Hepatocyte (in vitro differentiated cells): Measurements from ENCODE around the gene ERGIC1. TPM values are rescaled to one million over a fixed set of nuclear protein-coding genes. Genes with fewer than 3 reads are reported as not detected.
A peak's percentile ranks its signal among the peaks of the same experiment; 100 is the strongest.

Source experiments
- DNase-seq: peaks from one replicate; pipeline ENCODE4 v3.0.0-alpha.2; 2016; ENCODE audit warnings: low spot score
- H2AFZ ChIP-seq: fragments of 200-600 bp; sonication (generic); 2 replicates; pipeline ENCODE4 v1.6.0; 2016; ENCODE audit warnings: antibody characterized with exemption, mild to moderate bottlenecking
- H3K27ac ChIP-seq: fragments of 200-600 bp; sonication (generic); 2 replicates; pipeline ENCODE4 v1.5.1; 2016; ENCODE audit warnings: mild to moderate bottlenecking
- H3K27me3 ChIP-seq: fragments of 200-600 bp; sonication (generic); 2 replicates; pipeline ENCODE4 v1.6.1; 2016
- H3K36me3 ChIP-seq: fragments of 200-600 bp; sonication (generic); replicated peaks from 2 replicates; pipeline ENCODE4 v1.5.1; 2016; ENCODE audit warnings: low read depth; ENCODE audit not compliant: insufficient read depth
- H3K4me1 ChIP-seq: fragments of 200-600 bp; sonication (generic); 2 replicates; pipeline ENCODE4 v1.5.1; 2016; ENCODE audit warnings: mild to moderate bottlenecking, moderate library complexity; ENCODE audit not compliant: insufficient read depth
- H3K4me2 ChIP-seq: fragments of 200-600 bp; sonication (generic); 2 replicates; pipeline ENCODE4 v1.6.0; 2016
- H3K4me3 ChIP-seq: fragments of 200-600 bp; sonication (generic); 2 replicates; pipeline ENCODE4 v1.5.1; 2016; ENCODE audit warnings: mild to moderate bottlenecking
- H3K79me2 ChIP-seq: fragments of 200-600 bp; sonication (generic); 2 replicates; pipeline ENCODE4 v1.6.0; 2017; ENCODE audit warnings: mild to moderate bottlenecking
- H3K9me2 ChIP-seq: fragments of 200-600 bp; sonication (generic); replicated peaks from 2 replicates; pipeline ENCODE4 v1.6.0; 2017; ENCODE audit warnings: mild to moderate bottlenecking; ENCODE audit not compliant: insufficient read depth
- H3K9me3 ChIP-seq: fragments of 200-600 bp; sonication (generic); 2 replicates; pipeline ENCODE4 v1.5.1; 2016; ENCODE audit warnings: low read depth, mild to moderate bottlenecking
- H4K20me1 ChIP-seq: fragments of 200-600 bp; sonication (generic); 2 replicates; pipeline ENCODE4 v1.6.0; 2016; ENCODE audit warnings: mild to moderate bottlenecking; ENCODE audit not compliant: insufficient read depth, poor library complexity, severe bottlenecking
- CTCF ChIP-seq: fragments of 200-600 bp; sonication (generic); IDR thresholded peaks from 2 replicates; pipeline ENCODE4 v1.5.1; 2016; ENCODE audit warnings: antibody characterized with exemption, mild to moderate bottlenecking; ENCODE audit not compliant: poor library complexity
- EZH2 ChIP-seq: fragments of 200-600 bp; sonication (generic); IDR thresholded peaks from 2 replicates; pipeline ENCODE4 v1.6.1; 2016; ENCODE audit warnings: antibody characterized with exemption, mild to moderate bottlenecking, borderline replicate concordance
- EZH2phosphoT487 ChIP-seq: fragments of 200-600 bp; sonication (generic); IDR thresholded peaks from one replicate; pipeline ENCODE4 v1.6.1; 2018; ENCODE audit warnings: antibody characterized with exemption, mild to moderate bottlenecking, low read depth, moderate library complexity; ENCODE audit not compliant: unreplicated experiment, severe bottlenecking
- WGBS: methylation state at CpG from one replicate; pipeline ENCODE4 v1.1.6; 2016; ENCODE audit warnings: low lambda C conversion rate; ENCODE audit errors: missing lambda C conversion rate; 5-methylcytosine and 5-hydroxymethylcytosine counted together
- polyA plus RNA-seq: library from polyadenylated mRNA; unstranded; fragments of >200 nt; fragmentation: Nextera tagmentation; extraction: Ambion mirVana; gene quantifications from 2 replicates; pipeline ENCODE4 v1.2.1, GENCODE V29; 2016
- total RNA-seq: library from RNA; depleted of rRNA; stranded (reverse); fragments of >200 nt; gene quantifications from 2 replicates; pipeline ENCODE4 v1.2.3, GENCODE V29; 2014

The ERGIC1 gene
- total and polyA plus RNA-seq, 2 experiments from 2014 or later, result 39.1 to 107 TPM

GRCh38 chr5:172793577-172794488, 40.2 kb upstream of the ERGIC1 start:
- no peaks in the 10 kb centered on the region for H3K27me3 ChIP-seq
- 76% methylated on average over 17 of the region's 17 CpGs for WGBS
- peak overlapping the region; percentile 81 for H3K27ac ChIP-seq
- H3K4me2 ChIP-seq, result no peak overlapping the region
- H3K9me2 ChIP-seq, result no peaks in the 10 kb centered on the region
- H3K4me1 ChIP-seq, result peaks cover 25% of the 10 kb centered on the region
- H4K20me1 ChIP-seq, result no peaks in the 10 kb centered on the region
- no peak overlapping the region for H3K4me3 ChIP-seq
- no peaks in the 10 kb centered on the region for H3K36me3 ChIP-seq
- no peaks in the 10 kb centered on the region for H3K9me3 ChIP-seq
- no peak overlapping the region for H2AFZ ChIP-seq
- H3K79me2 ChIP-seq, result no peaks in the 10 kb centered on the region
- DNase-seq, result no peak
- TF ChIP-seq CTCF, result no peak
- no peak for TF ChIP-seq EZH2phosphoT487
- no peak for TF ChIP-seq EZH2

GRCh38 chr5:172795318-172795977, 38.6 kb upstream of the ERGIC1 start:
- TF ChIP-seq EZH2phosphoT487 (no peak), EZH2 (no peak), CTCF (no peak)
- 74% methylated on average over 13 of the region's 13 CpGs for WGBS
- Histone ChIP-seq H3K36me3 (no peaks in the 10 kb centered on the region), H3K9me2 (no peaks in the 10 kb centered on the region), H3K9me3 (no peaks in the 10 kb centered on the region), H3K79me2 (no peaks in the 10 kb centered on the region), H3K27ac (peak overlapping the region; percentile 81), H2AFZ (no peak overlapping the region), H3K27me3 (no peaks in the 10 kb centered on the region), H3K4me2 (no peak overlapping the region), H4K20me1 (no peaks in the 10 kb centered on the region), H3K4me3 (no peak overlapping the region), H3K4me1 (peaks cover 9% of the 10 kb centered on the region)
- peak; percentile 84 for DNase-seq

GRCh38 chr5:172796306-172796705, 37.7 kb upstream of the ERGIC1 start:
- no peak for DNase-seq
- no peak overlapping the region for H3K27ac ChIP-seq

More at GRCh38 chr5:172796306-172796705, 37.7 kb upstream of the ERGIC1 start:
- no peaks in the 10 kb centered on the region for H3K79me2 ChIP-seq
- no peak overlapping the region for H3K4me2 ChIP-seq
- 97% methylated on average over 6 of the region's 6 CpGs for WGBS
- H3K36me3 ChIP-seq, result no peaks in the 10 kb centered on the region
- H4K20me1 ChIP-seq, result no peaks in the 10 kb centered on the region
- H3K9me3 ChIP-seq, result no peaks in the 10 kb centered on the region
- H3K27me3 ChIP-seq, result no peaks in the 10 kb centered on the region
- TF ChIP-seq EZH2phosphoT487 (no peak), CTCF (no peak), EZH2 (no peak)
- H2AFZ ChIP-seq, result no peak overlapping the region
- peaks cover 9% of the 10 kb centered on the region for H3K4me1 ChIP-seq
- no peak overlapping the region for H3K4me3 ChIP-seq
- no peaks in the 10 kb centered on the region for H3K9me2 ChIP-seq
